GM18507 (cell line): Measurements from ENCODE around the gene PRKRA.
"Not testable (repeated sequence)": the region's sequence is repeated elsewhere in the genome, so short reads cannot be mapped to it uniquely, and the experiment has no call there.

Experiments
- DNase-seq: peaks from one replicate; pipeline ENCODE4 v3.0.0; 2011; ENCODE audit warnings: low read depth; ENCODE audit not compliant: insufficient read length; ENCODE audit errors: extremely low spot score
- FAIRE-seq: peaks from 2 replicates; lab custom pipeline; 2011; peaks lifted over from hg19 to GRCh38; lab: Jason Lieb, UNC

The PRKRA gene

GRCh38 chr2:178418426-178418825 lies 32.5 kb downstream of the PRKRA start:
- DNase-seq (no peak), FAIRE-seq (no peak)

DNA sequence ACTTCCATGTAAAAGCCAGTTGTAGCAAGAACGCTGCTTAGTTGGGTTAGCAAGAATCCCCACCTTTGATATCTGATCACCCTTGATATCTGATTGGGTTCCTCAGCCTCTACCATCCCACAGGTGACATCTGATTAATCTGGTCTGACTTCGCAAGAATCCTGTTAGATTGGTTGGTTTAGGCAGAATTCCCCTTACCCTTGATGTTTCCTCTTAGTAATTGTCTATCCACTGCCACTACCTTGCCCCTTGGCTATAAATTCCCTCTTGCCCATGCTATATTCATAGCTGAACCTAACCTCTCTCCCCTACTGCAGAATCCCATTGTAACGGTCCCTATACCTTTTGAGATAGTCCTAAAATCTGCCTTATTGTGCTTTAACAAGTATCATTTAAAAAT lies 33.1 kb downstream of the PRKRA start:
- DNase-seq (no peak), FAIRE-seq (no peak)

GRCh38 chr2:178415979-178416378 lies 35.0 kb downstream of the PRKRA start:
- DNase-seq: no peak
- FAIRE-seq: no peak

DNA sequence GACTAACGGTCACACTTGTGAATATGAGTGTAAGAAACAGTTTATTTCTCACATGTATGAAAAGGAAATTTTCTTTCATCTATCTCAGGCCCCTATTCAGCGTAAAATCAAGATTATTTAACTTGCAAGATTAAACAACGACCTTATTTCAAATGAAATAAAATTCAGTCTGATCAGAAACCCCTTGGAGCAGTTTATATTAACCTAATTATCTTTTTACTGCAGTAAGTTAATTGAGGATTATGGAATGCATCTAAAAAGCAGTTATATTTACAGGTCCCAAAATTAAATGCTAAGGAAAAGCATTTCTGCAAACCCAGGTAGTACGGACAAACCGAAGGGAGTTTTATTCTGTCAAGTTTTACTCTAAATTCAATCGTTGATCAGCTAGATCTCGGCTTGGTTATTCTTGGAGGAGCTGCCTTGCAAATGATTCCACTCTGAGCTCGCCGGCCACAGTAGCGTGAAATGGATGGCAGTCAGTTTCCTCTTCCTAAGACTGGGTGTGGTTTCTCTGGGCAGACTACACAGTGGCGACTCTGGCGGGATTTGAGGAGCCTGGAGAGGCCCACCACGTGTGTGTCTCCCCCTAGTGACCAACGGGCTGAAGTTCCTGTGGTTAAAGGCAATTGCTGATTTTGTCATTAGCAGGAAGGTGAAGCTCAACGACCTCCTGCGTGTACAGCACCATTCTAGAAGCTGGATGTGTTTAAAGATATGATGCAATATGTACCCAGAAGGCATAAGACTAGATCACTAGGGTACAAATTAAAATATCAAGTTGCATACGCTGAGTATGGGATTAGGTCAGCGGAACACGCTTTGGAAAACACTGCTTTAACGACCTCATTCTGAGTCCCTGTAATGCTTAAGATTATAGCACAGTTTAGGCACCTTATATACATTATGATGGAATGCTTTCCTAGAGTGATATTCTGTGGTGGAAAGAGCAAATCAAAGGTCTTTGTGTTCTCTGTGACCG lies 36.4 kb downstream of the PRKRA start:
- peak; percentile 98 for FAIRE-seq
- peak; percentile 60 for DNase-seq

GRCh38 chr2:178413472-178414265 lies 37.3 kb downstream of the PRKRA start:
- DNase-seq: peak; percentile 26
- FAIRE-seq: peak; percentile 70

DNA sequence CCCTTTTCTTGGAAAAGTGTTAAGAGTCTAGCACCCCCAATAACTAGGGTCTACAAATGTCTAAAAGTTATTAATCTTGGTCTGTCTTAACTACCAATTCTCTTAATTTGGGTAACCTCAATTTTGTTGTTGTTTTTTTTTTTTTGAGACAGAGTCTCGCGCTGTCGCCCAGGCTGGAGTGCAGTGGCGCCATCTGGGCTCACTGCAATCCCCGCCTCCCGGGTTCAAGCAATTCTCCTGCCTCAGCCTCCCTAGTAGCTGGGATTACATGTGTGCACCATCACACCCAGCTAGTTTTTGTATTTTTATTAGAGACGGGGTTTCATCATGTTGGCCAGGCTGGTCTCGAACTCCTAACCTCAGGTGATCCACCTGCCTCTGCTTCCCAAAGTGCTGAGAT lies 38.5 kb downstream of the PRKRA start:
- FAIRE-seq, DNase-seq: not testable (repeated sequence)

- FAIRE-seq: no peak
- no peak for DNase-seq
Observed at GRCh38 chr2:178412047-178412446, 38.9 kb downstream of the PRKRA start.

GRCh38 chr2:178409261-178409660 lies 41.7 kb downstream of the PRKRA start:
- DNase-seq (no peak), FAIRE-seq (no peak)

DNA sequence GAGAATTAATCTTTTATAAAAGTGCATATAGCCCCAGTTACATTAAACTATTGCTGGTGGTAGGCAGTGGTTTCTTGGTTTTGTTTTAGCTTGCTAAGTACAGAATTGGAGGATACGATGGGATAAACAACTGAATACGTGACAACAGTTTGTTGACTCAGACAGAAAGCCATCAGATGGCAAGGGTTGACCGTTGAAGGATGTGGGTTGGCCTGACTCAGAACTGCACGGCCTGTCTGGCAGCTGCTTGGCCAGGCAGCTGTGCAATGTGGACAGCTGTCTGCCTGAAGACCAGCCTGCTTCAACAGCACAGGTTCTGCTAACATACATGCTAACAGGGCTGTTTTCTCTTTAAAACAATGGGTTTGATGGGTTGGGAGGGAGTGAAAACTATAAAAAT lies 46.6 kb downstream of the PRKRA start:
- peak; percentile 71 for DNase-seq
- FAIRE-seq: peak; percentile 99

GRCh38 chr2:178403671-178404306 lies 47.2 kb downstream of the PRKRA start:
- no peak for FAIRE-seq

DNA sequence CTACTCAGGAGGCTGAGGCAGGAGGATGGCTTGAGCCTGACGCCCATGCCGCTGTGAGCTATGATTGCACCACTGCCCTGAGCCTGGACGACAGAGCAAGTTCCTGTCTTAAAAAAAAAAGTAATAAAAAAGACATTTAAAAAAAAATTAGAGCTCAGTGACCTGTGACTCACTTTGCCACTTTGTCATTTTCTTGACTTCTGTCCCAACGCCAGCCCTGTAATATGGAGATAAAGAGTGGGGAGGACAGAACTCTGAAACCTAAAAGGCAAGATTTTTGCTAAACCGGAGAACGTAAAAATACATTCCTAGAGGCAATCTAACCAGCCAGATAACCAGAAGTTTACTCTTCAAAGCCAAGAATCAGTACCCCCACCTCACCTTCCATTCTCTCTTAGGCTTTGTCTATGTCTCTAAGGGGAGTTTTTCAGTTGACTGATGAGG lies 49.0 kb downstream of the PRKRA start:
- FAIRE-seq (no peak), DNase-seq (no peak)

More at GRCh38 chr2:178403671-178404306, 47.2 kb downstream of the PRKRA start:
- no peak for DNase-seq

DNA sequence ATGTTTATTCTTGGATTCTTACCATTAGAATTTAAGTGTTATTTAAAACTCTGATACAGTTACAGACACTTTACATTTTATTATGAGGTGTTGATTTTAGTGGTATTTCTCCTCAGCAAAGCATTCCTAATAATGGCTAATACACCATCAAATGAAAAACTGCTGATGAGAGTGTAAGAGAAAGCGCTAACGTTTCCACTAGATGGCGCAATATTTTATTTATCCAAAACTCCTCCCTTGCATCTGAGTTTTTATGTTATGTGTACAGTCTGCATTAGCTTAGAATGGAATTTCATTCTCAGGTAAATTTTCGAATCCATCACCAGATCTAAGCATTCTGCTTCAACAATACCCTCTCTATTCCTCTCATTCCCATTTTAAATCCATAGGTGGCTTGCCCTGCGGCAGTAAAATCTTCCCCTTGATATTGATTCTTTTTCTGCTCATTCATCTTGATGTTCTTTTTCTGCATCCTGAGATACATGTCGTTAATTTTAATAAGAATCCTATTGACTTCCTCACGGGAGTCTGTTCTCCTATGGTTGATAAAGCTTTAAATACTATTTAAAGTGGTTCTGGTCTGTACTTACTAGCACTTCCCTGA lies 53.9 kb downstream of the PRKRA start:
- no peak for DNase-seq
- FAIRE-seq: peak; percentile 84

GRCh38 chr2:178395941-178396570 lies 54.9 kb downstream of the PRKRA start:
- no peak for FAIRE-seq
- no peak for DNase-seq

DNA sequence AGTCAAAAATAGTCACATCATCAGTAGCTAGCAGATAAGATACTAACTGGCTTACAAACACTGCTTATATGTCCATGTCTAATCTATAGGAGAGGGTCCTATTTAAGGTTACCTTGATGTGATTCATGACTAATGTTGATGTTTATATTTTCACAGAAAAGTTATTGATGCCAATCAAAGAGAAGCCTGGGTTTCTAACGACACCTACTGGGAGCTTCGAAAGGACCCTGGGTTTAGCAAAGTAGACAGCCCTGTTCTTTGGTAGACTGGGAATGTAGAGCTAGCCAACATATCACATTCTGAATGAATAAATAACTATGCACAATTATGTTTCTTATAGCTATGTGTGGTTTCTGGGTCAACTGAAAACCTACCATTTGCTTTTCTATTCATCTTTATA lies 55.7 kb downstream of the PRKRA start:
- no peak for DNase-seq
- FAIRE-seq: no peak

DNA sequence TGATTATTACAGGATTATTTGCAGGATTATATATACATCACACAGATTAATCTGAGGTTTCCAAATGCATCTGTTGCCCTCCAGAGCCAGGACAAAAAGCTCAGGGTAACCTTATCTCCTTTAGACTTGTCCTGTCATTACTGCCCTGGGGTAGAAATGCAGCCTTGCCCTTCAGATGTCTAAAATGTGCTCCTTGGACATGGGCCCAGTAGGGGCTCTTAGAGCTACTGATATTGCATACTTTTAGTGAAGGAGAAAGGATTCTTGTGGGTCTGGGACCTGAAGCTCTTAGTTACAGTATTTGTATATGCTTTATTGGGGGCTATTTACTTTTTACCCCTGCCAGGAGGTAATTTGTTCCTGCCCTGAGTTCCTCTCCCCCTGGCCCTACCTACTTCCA lies 56.1 kb downstream of the PRKRA start:
- DNase-seq (no peak), FAIRE-seq (no peak)

DNA sequence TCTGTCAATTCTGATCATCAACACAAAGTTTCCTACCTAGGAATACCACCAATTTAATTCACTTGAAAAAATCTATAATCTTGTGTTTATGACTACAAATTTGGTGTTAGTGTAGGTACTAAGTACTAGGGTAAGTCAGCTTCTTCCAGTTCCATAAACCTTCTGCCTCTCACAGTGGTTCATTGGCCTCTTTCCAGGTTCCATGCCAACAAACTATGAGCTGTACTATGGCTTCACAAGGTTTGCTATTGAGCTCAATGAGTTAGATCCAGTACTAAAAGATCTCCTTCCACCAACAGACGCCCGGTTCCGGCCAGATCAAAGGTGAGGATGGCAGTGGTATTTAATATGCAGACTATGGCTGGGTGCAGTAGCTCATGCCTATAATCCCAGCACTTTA lies 58.8 kb downstream of the PRKRA start:
- no peak for DNase-seq
- FAIRE-seq: no peak

- no peak for FAIRE-seq
- no peak for DNase-seq
Observed at GRCh38 chr2:178391701-178392100, 59.3 kb downstream of the PRKRA start.

GRCh38 chr2:178388287-178388686 lies 62.7 kb downstream of the PRKRA start:
- DNase-seq (no peak), FAIRE-seq (no peak)

DNA sequence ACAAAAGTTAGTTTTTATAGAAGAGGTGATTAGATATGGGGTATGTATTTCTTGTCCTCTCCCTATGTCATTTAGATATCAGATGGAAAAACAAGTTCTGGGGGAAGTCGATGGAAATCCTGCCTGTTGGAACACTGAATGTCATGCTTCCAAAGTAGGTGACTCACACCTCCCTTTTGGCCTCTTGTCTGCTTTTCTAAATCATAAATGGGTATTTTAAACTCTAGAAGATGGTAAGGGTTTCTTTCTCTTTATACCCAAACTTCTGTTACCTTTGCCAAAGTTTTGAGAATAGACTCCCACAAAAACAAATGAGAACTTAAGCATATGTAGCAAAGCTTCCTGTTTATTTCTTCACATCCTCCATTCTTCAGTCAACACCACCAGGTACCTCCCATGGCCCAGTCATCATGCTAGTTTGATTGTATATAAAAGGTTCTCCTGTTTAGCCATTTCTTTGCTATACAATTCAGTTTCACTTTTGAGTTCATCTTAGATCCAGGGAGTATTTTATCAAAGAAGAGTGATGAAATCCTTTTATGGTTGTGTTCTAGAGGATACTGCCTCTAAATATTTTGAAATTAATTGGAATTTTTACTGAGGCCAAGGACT lies 63.9 kb downstream of the PRKRA start:
- no peak for DNase-seq
- no peak for FAIRE-seq
